GM06990 (cell line): Measurements from ENCODE around the gene CFL1.

Experiments
- DNase-seq: peaks from one replicate; pipeline ENCODE4 v3.0.0-alpha.2; 2011; ENCODE audit not compliant: insufficient read length; ENCODE audit errors: extremely low read depth
- H3K27me3 ChIP-seq: replicated peaks from 2 replicates; pipeline ENCODE4 v1.6.0; 2011; ENCODE audit warnings: low read length; ENCODE audit not compliant: control insufficient read depth, insufficient read depth
- H3K36me3 ChIP-seq: 2 replicates; pipeline ENCODE4 v1.5.1; 2011; ENCODE audit warnings: low read length; ENCODE audit not compliant: control insufficient read depth, insufficient read depth
- H3K4me3 ChIP-seq: replicated peaks from 2 replicates; pipeline ENCODE4 v1.5.1; 2011; ENCODE audit warnings: low read depth, mild to moderate bottlenecking, control low read depth, low read length
- CTCF ChIP-seq: IDR thresholded peaks from 2 replicates; pipeline ENCODE4 v1.5.1; 2011; ENCODE audit warnings: low read length, control low read depth, mild to moderate bottlenecking, inconsistent platforms; ENCODE audit not compliant: insufficient read depth, poor library complexity, severe bottlenecking

CFL1 gene

GRCh38 chr11:65891219-65892136 lies 33.5 kb upstream of the CFL1 start:
- Histone ChIP-seq H3K36me3 (no peaks in the 10 kb centered on the region; the same call in 1 of the 2 replicates), H3K4me3 (peak overlapping the region; percentile 89), H3K27me3 (no peaks in the 10 kb centered on the region)
- DNase-seq = peak; percentile 59
- TF ChIP-seq CTCF = peak; percentile 64

- peaks cover 4% of the 10 kb centered on the region; the same call in 1 of the 2 replicates for H3K36me3 ChIP-seq
- H3K4me3 ChIP-seq = peak within 1 kb of the TSS; percentile 96
- no peak for TF ChIP-seq CTCF
- H3K27me3 ChIP-seq = no peaks in the 10 kb centered on the region
- DNase-seq = peak; percentile 100
Observed at GRCh38 chr11:65890324-65891218, 32.6 kb upstream of the CFL1 start, which contains the start of gene CCDC85B. CCDC85B (plus strand) TSS chr11:65890673; CDS start chr11:65890784, 111 bp downstream.

- Histone ChIP-seq H3K27me3 (no peaks in the 10 kb centered on the region), H3K4me3 (peak within 1 kb of the TSS; percentile 96), H3K36me3 (peaks cover 21% of the 10 kb centered on the region)
- DNase-seq = peak; percentile 98
- TF ChIP-seq CTCF = peak; percentile 85
Observed at GRCh38 chr11:65888163-65888814, 30.3 kb upstream of the CFL1 start, which contains the start of gene FIBP. FIBP (minus strand) TSS chr11:65888471; CDS start chr11:65888418, 53 bp downstream.

GRCh38 chr11:65887723-65888162 lies 29.8 kb upstream of the CFL1 start:
- Histone ChIP-seq H3K36me3 (peaks cover 26% of the 10 kb centered on the region), H3K27me3 (no peaks in the 10 kb centered on the region), H3K4me3 (peak overlapping the region; percentile 96)
- TF ChIP-seq CTCF = no peak
- no peak for DNase-seq
